HG03280 (cell line): ENCODE data around the gene ANKRD55.

Experiments
- ATAC-seq: cut with Tn5 transposase; IDR thresholded peaks from one replicate; pipeline ENCODE4 v1.9.1; 2021; ENCODE audit warnings: mild to moderate bottlenecking, moderate library complexity; ENCODE audit not compliant: unreplicated experiment

ANKRD55 gene

GRCh38 chr5:56054666-56055065 is 178.5 kb downstream of the ANKRD55 start:
- no peak for ATAC-seq

- ATAC-seq = no peak
These were observed 179.8 kb downstream of the ANKRD55 start for GRCh38 chr5:56053363-56053762.

DNA sequence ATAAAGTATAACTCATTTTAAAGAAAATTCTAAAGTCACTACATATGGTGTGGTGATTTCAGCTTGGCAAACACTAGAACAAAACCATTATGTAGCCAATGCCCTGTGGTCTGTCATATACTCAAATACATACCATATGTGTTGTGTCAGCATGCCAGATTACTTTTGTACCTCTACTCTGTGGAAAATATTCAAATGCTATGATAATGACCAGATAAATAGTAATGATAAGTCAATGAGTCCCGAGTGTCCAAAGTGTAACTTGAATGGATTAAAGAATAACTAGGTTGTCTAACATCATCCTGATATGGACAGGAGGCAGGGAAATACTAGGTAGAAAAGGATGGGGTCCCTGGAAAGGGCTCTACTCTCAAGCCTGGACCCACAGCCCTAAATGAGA is 180.4 kb downstream of the ANKRD55 start:
- no peak for ATAC-seq

- ATAC-seq = no peak
These were observed 182.4 kb downstream of the ANKRD55 start for GRCh38 chr5:56050551-56051255.
